Lower leg skin (tissue), 3 donors: ENCODE results near the gene IFI30.
"Not testable (repeated sequence)": the region's sequence is repeated elsewhere in the genome, so short reads cannot be mapped to it uniquely, and the experiment has no call there.

Experiments used
- POLR2A ChIP-seq, 2 donors: fragments of 450-650 bp; IDR thresholded peaks; one replicate each; pipeline ENCODE4 v1.6.1; 2016 to 2017; ENCODE audit warnings: antibody characterized with exemption in 2 of 2, mild to moderate bottlenecking in 1 of 2, moderate library complexity in 1 of 2
- TF ChIP-seq, protein P1 (sequence below), 3 donors: fragments of 450-650 bp; IDR thresholded peaks; one replicate each; pipeline ENCODE4 v1.5.1; 2016; ENCODE audit warnings: antibody characterized with exemption in 3 of 3, mild to moderate bottlenecking in 3 of 3, moderate library complexity in 2 of 3

DNA sequence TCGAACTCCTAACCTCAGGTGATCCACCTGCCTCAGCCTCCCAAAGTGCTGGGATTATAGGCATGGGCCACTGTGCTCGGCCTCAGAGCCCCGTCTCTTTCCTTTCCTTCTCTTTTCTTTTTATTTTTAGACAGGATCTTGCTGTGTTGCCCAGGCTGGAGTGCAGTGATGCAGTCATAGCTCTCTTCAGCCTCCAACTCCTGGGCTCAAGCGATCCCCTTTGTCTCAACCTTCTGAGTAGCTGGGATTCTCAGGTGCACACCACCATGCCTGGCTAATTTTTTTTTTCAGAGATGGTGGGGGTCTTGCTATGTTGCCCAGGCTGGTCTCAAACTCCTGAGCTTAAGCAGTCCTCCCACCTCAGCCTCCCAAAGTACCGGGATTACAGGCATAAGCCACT lies 36.3 kb downstream of the IFI30 start:
- not testable (repeated sequence) for TF ChIP-seq POLR2A (IDR thresholded peaks at IDR 0.05)
- TF ChIP-seq, protein P1, sequence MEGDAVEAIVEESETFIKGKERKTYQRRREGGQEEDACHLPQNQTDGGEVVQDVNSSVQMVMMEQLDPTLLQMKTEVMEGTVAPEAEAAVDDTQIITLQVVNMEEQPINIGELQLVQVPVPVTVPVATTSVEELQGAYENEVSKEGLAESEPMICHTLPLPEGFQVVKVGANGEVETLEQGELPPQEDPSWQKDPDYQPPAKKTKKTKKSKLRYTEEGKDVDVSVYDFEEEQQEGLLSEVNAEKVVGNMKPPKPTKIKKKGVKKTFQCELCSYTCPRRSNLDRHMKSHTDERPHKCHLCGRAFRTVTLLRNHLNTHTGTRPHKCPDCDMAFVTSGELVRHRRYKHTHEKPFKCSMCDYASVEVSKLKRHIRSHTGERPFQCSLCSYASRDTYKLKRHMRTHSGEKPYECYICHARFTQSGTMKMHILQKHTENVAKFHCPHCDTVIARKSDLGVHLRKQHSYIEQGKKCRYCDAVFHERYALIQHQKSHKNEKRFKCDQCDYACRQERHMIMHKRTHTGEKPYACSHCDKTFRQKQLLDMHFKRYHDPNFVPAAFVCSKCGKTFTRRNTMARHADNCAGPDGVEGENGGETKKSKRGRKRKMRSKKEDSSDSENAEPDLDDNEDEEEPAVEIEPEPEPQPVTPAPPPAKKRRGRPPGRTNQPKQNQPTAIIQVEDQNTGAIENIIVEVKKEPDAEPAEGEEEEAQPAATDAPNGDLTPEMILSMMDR (IDR thresholded peaks at IDR 0.05), result not testable (repeated sequence)
